Gastroesophageal sphincter (tissue), 4 donors: ENCODE results near the gene TDP1. TPM values are rescaled to one million over a fixed set of nuclear protein-coding genes. Genes with fewer than 3 reads are reported as not detected.
"Not testable (repeated sequence)": the region's sequence is repeated elsewhere in the genome, so short reads cannot be mapped to it uniquely, and the experiment has no call there.

Experiments
- ATAC-seq: fragments of 150-250 bp; one replicate; pipeline ENCODE4 v1.9.1; 2016; ENCODE audit warnings: mild to moderate bottlenecking, moderate library complexity
- H3K27ac ChIP-seq, 4 donors: fragments of 200-600 bp; sonication (generic) in 3 of 4; 1 replicate in 3 of 4; 2 replicates in 1 of 4; pipeline ENCODE4 v1.5.1; 2016 to 2019
- H3K27me3 ChIP-seq: fragments of 200-600 bp; sonication (generic); one replicate; pipeline ENCODE4 v1.5.1; 2019
- H3K36me3 ChIP-seq, 2 donors: fragments of 200-600 bp; sonication (generic); one replicate each; pipeline ENCODE4 v1.5.1; 2019; ENCODE audit warnings: control low read depth in 1 of 2
- H3K4me1 ChIP-seq, 3 donors: fragments of 200-600 bp; sonication (generic); 1 replicate in 2 of 3; 2 replicates in 1 of 3; pipeline ENCODE4 v1.5.1; 2016 to 2019; ENCODE audit warnings: control low read depth in 2 of 3
- H3K4me3 ChIP-seq, 2 donors: fragments of 200-600 bp; sonication (generic); one replicate each; pipeline ENCODE4 v1.5.1; 2019; ENCODE audit warnings: mild to moderate bottlenecking in 1 of 2, moderate library complexity in 1 of 2
- H3K9me3 ChIP-seq, 3 donors: fragments of 200-600 bp; sonication (generic); one replicate each; pipeline ENCODE4 v1.5.1; 2017 to 2019; ENCODE audit warnings: control low read depth in 2 of 3
- EP300 ChIP-seq: sonication (generic); formaldehyde crosslinking; IDR thresholded peaks from one replicate; pipeline ENCODE4 v1.6.1; 2017; ENCODE audit warnings: antibody characterized with exemption, mild to moderate bottlenecking
- POLR2A ChIP-seq, 2 donors: fragments of 450-650 bp; IDR thresholded peaks; one replicate each; pipeline ENCODE4 v1.6.1; 2017; ENCODE audit warnings: antibody characterized with exemption in 2 of 2, mild to moderate bottlenecking in 2 of 2, moderate library complexity in 1 of 2
- POLR2AphosphoS5 ChIP-seq: sonication (generic); formaldehyde crosslinking; IDR thresholded peaks from one replicate; pipeline ENCODE4 v1.6.1; 2017; ENCODE audit warnings: antibody characterized with exemption
- WGBS, 2 donors: methylation state at CpG; one replicate each; pipeline ENCODE4 v1.1.5; 2018; ENCODE audit warnings: low coverage in 1 of 2; 5-methylcytosine and 5-hydroxymethylcytosine counted together
- total RNA-seq, 4 donors: library from RNA; depleted of rRNA; stranded (reverse); fragments of >200 nt; gene quantifications; one replicate each; pipeline ENCODE4 v1.1.0, GENCODE V29; 2016
- TF ChIP-seq, protein P1 (sequence below), 4 experiments: fragments of 200-600 bp in 2 of 4; fragments of 450-650 bp in 2 of 4; sonication (generic) in 1 of 4; IDR thresholded peaks; one replicate each; pipeline ENCODE4 v1.5.1; 2017 to 2019; ENCODE audit warnings: antibody characterized with exemption in 4 of 4, mild to moderate bottlenecking in 2 of 4, moderate library complexity in 2 of 4

TDP1 gene
- total RNA-seq, 4 donors from 2014 or later, result 5.4 to 12.1 (median 10.3) TPM

DNA sequence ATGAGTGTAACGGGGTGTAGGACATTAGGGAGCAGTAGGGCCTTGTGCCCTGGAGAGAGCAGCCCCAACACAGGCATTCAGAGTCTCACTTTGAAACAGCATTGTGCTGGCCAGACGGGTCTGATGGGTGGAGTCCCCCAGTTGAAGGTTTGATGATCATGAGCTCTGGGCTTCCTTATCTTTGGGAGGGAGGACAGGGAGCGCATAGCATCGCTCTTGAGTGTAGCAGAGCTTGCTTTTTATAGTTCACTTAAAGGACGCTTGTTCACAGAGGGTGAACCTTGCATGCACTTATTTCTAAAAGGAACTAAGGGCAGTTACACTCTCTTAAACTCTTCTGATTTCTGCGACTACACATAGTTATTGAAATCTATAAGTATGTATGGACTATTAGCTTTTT is 116.6 kb downstream of the TDP1 start:
- H3K4me3 ChIP-seq, result no peak overlapping the region
- H3K4me1 ChIP-seq, result no peaks in the 10 kb centered on the region
- no peaks in the 10 kb centered on the region for H3K36me3 ChIP-seq
- no peak for ATAC-seq
- 64 to 100% methylated on average over 2 to 5 of the region's 6 CpGs for WGBS, 2 donors
- peaks cover 56% of the 10 kb centered on the region for H3K27me3 ChIP-seq
- no peak overlapping the region for H3K27ac ChIP-seq
- no peaks in the 10 kb centered on the region for H3K9me3 ChIP-seq
- TF ChIP-seq EP300 (no peak), POLR2AphosphoS5 (no peak), POLR2A (IDR thresholded peaks at IDR 0.05) (no peak)
- TF ChIP-seq, protein P1, sequence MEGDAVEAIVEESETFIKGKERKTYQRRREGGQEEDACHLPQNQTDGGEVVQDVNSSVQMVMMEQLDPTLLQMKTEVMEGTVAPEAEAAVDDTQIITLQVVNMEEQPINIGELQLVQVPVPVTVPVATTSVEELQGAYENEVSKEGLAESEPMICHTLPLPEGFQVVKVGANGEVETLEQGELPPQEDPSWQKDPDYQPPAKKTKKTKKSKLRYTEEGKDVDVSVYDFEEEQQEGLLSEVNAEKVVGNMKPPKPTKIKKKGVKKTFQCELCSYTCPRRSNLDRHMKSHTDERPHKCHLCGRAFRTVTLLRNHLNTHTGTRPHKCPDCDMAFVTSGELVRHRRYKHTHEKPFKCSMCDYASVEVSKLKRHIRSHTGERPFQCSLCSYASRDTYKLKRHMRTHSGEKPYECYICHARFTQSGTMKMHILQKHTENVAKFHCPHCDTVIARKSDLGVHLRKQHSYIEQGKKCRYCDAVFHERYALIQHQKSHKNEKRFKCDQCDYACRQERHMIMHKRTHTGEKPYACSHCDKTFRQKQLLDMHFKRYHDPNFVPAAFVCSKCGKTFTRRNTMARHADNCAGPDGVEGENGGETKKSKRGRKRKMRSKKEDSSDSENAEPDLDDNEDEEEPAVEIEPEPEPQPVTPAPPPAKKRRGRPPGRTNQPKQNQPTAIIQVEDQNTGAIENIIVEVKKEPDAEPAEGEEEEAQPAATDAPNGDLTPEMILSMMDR (IDR thresholded peaks at IDR 0.05), result no peak

DNA sequence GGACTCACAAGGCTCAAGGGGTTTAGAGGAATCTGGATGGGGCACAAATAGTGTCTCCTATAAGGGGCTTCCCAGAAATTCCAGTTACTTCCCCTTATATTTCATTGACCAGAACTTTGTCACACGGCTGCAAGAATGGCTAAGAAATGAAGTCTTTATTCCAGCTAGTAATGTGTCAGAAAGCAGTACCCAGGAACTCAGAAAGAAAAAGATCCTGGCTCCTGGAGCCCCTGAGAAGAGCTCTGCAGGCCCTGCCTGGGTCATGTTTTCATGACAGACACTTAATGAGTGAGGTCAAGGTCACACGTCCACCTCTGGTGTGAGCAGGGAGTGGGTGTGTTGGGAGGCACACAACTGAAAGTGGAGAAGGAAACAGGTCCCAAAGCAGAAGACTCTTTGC is 123.8 kb downstream of the TDP1 start:
- Histone ChIP-seq H3K9me3 (no peaks in the 10 kb centered on the region), H3K27ac (no peak overlapping the region), H3K36me3 (no peaks in the 10 kb centered on the region), H3K4me1 (no peaks in the 10 kb centered on the region), H3K4me3 (no peak overlapping the region), H3K27me3 (peaks cover 44% of the 10 kb centered on the region)
- WGBS, 2 donors, result 70 to 78% methylated on average over 2 of the region's 2 CpGs
- TF ChIP-seq POLR2AphosphoS5 (no peak), POLR2A (IDR thresholded peaks at IDR 0.05) (no peak), EP300 (no peak)
- TF ChIP-seq, protein P1 (IDR thresholded peaks at IDR 0.05), result no peak
- ATAC-seq, result no peak

DNA sequence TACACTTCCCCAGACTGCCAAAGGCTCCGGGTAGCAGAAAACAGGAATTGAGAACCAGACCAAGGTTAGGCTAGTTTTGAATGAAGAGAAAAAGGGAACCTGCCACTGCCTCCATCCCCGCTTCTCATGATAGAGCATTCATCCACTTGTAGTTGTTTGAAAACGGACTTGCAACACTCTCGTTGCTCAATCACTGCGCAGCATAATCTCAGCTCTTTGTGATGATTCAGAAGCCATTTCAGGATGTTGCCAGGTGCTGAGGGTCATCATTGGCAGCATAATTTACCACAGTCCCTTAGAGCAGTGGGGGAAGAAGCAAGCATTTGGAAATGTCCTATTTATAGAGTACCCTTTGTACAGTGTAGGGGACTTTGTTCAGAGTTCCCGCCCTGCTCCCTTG is 131.7 kb downstream of the TDP1 start:
- ATAC-seq, result peak; percentile 61
- 74 to 79% methylated on average over 5 of the region's 6 CpGs for WGBS, 2 donors

DNA sequence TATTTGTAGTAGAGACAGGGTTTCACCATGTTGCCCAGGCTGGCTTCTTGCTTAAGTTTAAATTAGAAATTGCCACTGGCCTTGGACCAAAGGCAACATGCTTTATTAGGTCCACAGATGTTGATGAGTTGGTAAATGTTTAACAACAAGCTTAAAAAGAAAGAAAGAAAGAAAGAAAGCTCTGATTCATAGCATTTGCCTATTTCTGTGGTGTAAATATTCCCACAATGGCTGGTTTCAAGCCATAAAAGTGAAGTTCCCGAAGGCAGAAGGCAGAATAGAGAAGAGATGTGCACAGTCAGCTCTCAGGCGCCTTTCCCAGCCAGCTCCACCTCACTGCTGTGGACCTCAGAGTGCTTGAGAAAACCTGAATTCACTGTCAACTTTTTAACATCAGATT is 132.4 kb downstream of the TDP1 start:
- no peak overlapping the region for H3K4me3 ChIP-seq
- ATAC-seq, result no peak
- peaks cover 0 to 8% (median 0%) of the 10 kb centered on the region in 3 donors for H3K4me1 ChIP-seq
- TF ChIP-seq EP300 (no peak), POLR2AphosphoS5 (no peak), POLR2A (IDR thresholded peaks at IDR 0.05) (no peak)
- TF ChIP-seq, protein P1 (IDR thresholded peaks at IDR 0.05), result no peak
- 88% methylated on average over 2 of the region's 2 CpGs for WGBS, 2 donors
- H3K27me3 ChIP-seq, result no peaks in the 10 kb centered on the region
- H3K36me3 ChIP-seq, result no peaks in the 10 kb centered on the region
- H3K27ac ChIP-seq, result no peak overlapping the region
- no peaks in the 10 kb centered on the region for H3K9me3 ChIP-seq

More for the DNA sequence above, 131.7 kb downstream of the TDP1 start:
- H3K9me3 ChIP-seq, result no peaks in the 10 kb centered on the region
- no peaks in the 10 kb centered on the region for H3K27me3 ChIP-seq
- no peaks in the 10 kb centered on the region for H3K36me3 ChIP-seq
- H3K4me3 ChIP-seq, result no peak overlapping the region
- H3K27ac ChIP-seq, result no peak overlapping the region
- TF ChIP-seq POLR2A (IDR thresholded peaks at IDR 0.05) (no peak), EP300 (no peak), POLR2AphosphoS5 (no peak)
- TF ChIP-seq, protein P1 (IDR thresholded peaks at IDR 0.05), result no peak
- peaks cover 0 to 8% (median 0%) of the 10 kb centered on the region in 3 donors for H3K4me1 ChIP-seq

DNA sequence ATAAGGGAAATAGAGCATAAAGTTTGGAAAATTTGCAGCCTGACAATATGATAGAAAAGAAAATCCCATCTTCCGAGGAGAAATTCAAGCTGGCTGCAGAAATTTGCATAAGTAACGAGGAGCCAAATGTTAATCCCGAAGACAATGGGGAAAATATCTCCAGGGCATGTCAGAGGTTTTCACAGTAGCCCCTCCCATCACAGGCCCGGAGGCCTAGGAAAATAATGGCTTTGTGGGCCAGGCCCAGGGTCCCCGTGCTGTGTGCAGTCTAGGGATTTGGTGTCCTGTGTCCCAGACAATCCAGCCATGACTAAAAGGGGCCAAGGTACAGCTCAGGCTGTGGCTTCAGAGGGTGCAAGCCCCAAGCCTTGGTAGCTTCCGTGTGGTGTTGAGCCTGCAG is 133.8 kb downstream of the TDP1 start:
- 51 to 53% methylated on average over 4 to 5 of the region's 6 CpGs for WGBS, 2 donors
- H3K27ac ChIP-seq, H3K4me3 ChIP-seq, H3K4me1 ChIP-seq, H3K36me3 ChIP-seq, H3K27me3 ChIP-seq, ATAC-seq, H3K9me3 ChIP-seq: not testable (repeated sequence)
